GM23338 (cell line): ENCODE data around the gene INHBC. TPM values are rescaled to one million over a fixed set of nuclear protein-coding genes. Genes with fewer than 3 reads are reported as not detected.

ENCODE experiments used
- ATAC-seq: fragments of 200-7000 bp; cut with Tn5 transposase; 3 replicates; pipeline ENCODE4 v1.9.1; 2020
- DNase-seq: peaks from one replicate; pipeline ENCODE4 v3.0.0-alpha.2; 2015; ENCODE audit warnings: low spot score
- H2AFZ ChIP-seq: fragments of 200-600 bp; sonication (generic); 2 replicates; pipeline ENCODE4 v1.8.0; 2016; ENCODE audit warnings: antibody characterized with exemption, mild to moderate bottlenecking, moderate library complexity
- H3F3A ChIP-seq: fragments of 200-600 bp; sonication (generic); replicated peaks from 2 replicates; pipeline ENCODE4 v1.8.0; 2017; ENCODE audit warnings: antibody characterized with exemption, mixed run types, low read depth
- H3K27ac ChIP-seq: fragments of 200-600 bp; sonication (generic); 2 replicates; pipeline ENCODE4 v1.6.1; 2016; ENCODE audit warnings: low read depth
- H3K27me3 ChIP-seq: fragments of 200-600 bp; sonication (generic); 2 replicates; pipeline ENCODE4 v1.8.0; 2016; ENCODE audit warnings: mild to moderate bottlenecking, mixed run types, moderate library complexity; ENCODE audit not compliant: insufficient read depth
- H3K36me3 ChIP-seq: fragments of 200-600 bp; sonication (generic); 2 replicates; pipeline ENCODE4 v1.8.0; 2016; ENCODE audit warnings: mild to moderate bottlenecking; ENCODE audit not compliant: insufficient read depth
- H3K4me1 ChIP-seq: fragments of 200-600 bp; sonication (generic); 2 replicates; pipeline ENCODE4 v1.8.0; 2016; ENCODE audit warnings: mild to moderate bottlenecking, moderate library complexity; ENCODE audit not compliant: insufficient read depth
- H3K4me2 ChIP-seq: fragments of 200-600 bp; sonication (generic); 2 replicates; pipeline ENCODE4 v1.7.1; 2017; ENCODE audit warnings: mixed run types
- H3K4me3 ChIP-seq: fragments of 200-600 bp; sonication (generic); 2 replicates; pipeline ENCODE4 v1.6.1; 2016; ENCODE audit warnings: mixed run types
- H3K79me2 ChIP-seq: fragments of 200-600 bp; sonication (generic); replicated peaks from 2 replicates; pipeline ENCODE4 v1.8.0; 2017; ENCODE audit warnings: mild to moderate bottlenecking; ENCODE audit not compliant: insufficient read depth
- H3K9me2 ChIP-seq: fragments of 200-600 bp; sonication (generic); 2 replicates; pipeline ENCODE4 v1.8.0; 2017; ENCODE audit not compliant: insufficient read depth
- H4K20me1 ChIP-seq: fragments of 200-600 bp; sonication (generic); replicated peaks from 2 replicates; pipeline ENCODE4 v1.8.0; 2017; ENCODE audit warnings: mild to moderate bottlenecking; ENCODE audit not compliant: insufficient read depth
- H3K27ac Mint-ChIP-seq: 2 replicates; pipeline ENCODE4 v1.8.0; 2020; ENCODE audit warnings: inconsistent platforms, mild to moderate bottlenecking, moderate library complexity, mixed read lengths
- H3K27me3 Mint-ChIP-seq: 3 replicates; pipeline ENCODE4 v1.8.0; 2022; ENCODE audit warnings: low read depth, mild to moderate bottlenecking, moderate library complexity, mixed read lengths, inconsistent platforms; ENCODE audit not compliant: insufficient read depth, poor library complexity
- H3K36me3 Mint-ChIP-seq: 3 replicates; pipeline ENCODE4 v1.8.0; 2021; ENCODE audit warnings: low read depth, mild to moderate bottlenecking, inconsistent platforms, moderate library complexity, mixed read lengths
- H3K4me1 Mint-ChIP-seq: 3 replicates; pipeline ENCODE4 v1.8.0; 2020; ENCODE audit warnings: mild to moderate bottlenecking, inconsistent platforms, mixed read lengths
- H3K4me3 Mint-ChIP-seq: 3 replicates; pipeline ENCODE4 v1.8.0; 2021; ENCODE audit warnings: moderate library complexity, mild to moderate bottlenecking, inconsistent platforms, mixed read lengths
- H3K9me3 Mint-ChIP-seq: 3 replicates; pipeline ENCODE4 v1.8.0; 2020; ENCODE audit warnings: moderate library complexity, mild to moderate bottlenecking, inconsistent platforms, mixed read lengths
- CREB1 ChIP-seq: fragments of 250-450 bp; sonication (Bioruptor Pico); IDR thresholded peaks from 2 replicates; pipeline ENCODE4 v1.5.0; 2020; ENCODE audit warnings: low read depth, mild to moderate bottlenecking, moderate library complexity
- ETS1 ChIP-seq: IDR thresholded peaks from 2 replicates; pipeline ENCODE4 v1.6.1; 2016; ENCODE audit warnings: antibody characterized with exemption
- EZH2 ChIP-seq: fragments of 200-600 bp; sonication (generic); IDR thresholded peaks from one replicate; pipeline ENCODE4 v1.8.0; 2017; ENCODE audit warnings: antibody characterized with exemption, mild to moderate bottlenecking, low read depth; ENCODE audit not compliant: unreplicated experiment
- NANOG ChIP-seq: IDR thresholded peaks from 2 replicates; pipeline ENCODE4 v1.6.1; 2016; ENCODE audit warnings: antibody characterized with exemption, borderline replicate concordance
- POLR2AphosphoS5 ChIP-seq: IDR thresholded peaks from 2 replicates; pipeline ENCODE4 v1.6.1; 2016; ENCODE audit warnings: antibody characterized with exemption, low read depth
- ZNF331 ChIP-seq: fragments of 250-450 bp; sonication (Bioruptor Pico); IDR thresholded peaks from 2 replicates; pipeline ENCODE4 v1.5.0; 2020; ENCODE audit warnings: low read depth, mild to moderate bottlenecking, moderate library complexity
- polyA plus RNA-seq: library from polyadenylated mRNA; unstranded; fragments of >200 nt; fragmentation: Nextera tagmentation; extraction: Ambion mirVana; gene quantifications from 2 replicates; pipeline ENCODE4 v1.2.1, GENCODE V29; 2016
- total RNA-seq: library from RNA; depleted of rRNA; stranded (reverse); fragments of >200 nt; shearing (Covaris generic); gene quantifications from 2 replicates; pipeline ENCODE4 v1.2.3, GENCODE V29; 2014
- TF ChIP-seq, protein P1 (sequence below): fragments of 250-450 bp; sonication (Bioruptor Pico); IDR thresholded peaks from 2 replicates; pipeline ENCODE4 v1.5.0; 2020; ENCODE audit warnings: mild to moderate bottlenecking, moderate library complexity

The INHBC gene
- total and polyA plus RNA-seq, 2 experiments from 2014 or later = 0.53 TPM; not detected in 1

DNA sequence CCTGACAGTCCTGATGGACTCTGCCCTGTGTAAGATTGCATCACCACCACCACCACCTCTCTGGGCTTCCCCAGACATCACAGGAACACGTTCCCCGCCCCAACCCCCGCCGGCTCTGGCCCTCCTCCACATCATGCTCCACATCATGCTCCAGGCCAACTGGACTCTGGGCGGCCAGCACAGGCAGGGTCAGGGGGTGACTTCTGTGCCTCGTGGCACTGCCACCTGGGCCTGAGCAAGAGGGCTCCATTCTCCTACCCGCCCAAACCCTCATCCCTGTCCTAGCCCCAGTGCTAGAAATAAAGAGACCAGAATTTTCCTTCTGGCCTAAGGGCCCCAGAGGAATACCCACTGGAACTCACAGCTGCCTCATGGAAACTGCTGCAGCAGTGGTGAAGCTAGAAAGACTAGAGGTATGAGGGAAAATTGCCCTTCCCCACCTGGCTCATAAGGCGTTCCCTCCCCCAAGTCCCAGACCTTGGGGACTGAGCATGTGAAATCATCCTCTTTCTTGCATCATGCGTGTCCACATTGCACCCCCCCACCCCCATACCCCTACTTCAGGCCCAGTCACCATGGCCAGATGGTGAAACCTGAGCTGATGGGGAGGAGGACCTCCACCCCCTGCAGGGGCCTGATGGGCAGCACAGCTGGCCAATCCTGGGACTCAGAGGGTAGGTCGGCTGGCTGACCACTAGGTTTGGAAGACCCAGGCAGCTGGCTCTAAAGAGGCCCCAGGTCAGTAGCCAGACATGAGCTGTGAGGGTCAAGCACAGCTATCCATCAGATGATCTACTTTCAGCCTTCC lies 20.2 kb downstream of the INHBC start, which contains the start of gene INHBE:
Gene INHBE, plus strand, starts transcription at position 742 of the 808 bp plus-strand sequence. CDS start 230 bp downstream, outside the sequence.
- TF ChIP-seq CREB1 = peak; percentile 62
- peak; percentile 90 for TF ChIP-seq POLR2AphosphoS5
- TF ChIP-seq, protein P1, sequence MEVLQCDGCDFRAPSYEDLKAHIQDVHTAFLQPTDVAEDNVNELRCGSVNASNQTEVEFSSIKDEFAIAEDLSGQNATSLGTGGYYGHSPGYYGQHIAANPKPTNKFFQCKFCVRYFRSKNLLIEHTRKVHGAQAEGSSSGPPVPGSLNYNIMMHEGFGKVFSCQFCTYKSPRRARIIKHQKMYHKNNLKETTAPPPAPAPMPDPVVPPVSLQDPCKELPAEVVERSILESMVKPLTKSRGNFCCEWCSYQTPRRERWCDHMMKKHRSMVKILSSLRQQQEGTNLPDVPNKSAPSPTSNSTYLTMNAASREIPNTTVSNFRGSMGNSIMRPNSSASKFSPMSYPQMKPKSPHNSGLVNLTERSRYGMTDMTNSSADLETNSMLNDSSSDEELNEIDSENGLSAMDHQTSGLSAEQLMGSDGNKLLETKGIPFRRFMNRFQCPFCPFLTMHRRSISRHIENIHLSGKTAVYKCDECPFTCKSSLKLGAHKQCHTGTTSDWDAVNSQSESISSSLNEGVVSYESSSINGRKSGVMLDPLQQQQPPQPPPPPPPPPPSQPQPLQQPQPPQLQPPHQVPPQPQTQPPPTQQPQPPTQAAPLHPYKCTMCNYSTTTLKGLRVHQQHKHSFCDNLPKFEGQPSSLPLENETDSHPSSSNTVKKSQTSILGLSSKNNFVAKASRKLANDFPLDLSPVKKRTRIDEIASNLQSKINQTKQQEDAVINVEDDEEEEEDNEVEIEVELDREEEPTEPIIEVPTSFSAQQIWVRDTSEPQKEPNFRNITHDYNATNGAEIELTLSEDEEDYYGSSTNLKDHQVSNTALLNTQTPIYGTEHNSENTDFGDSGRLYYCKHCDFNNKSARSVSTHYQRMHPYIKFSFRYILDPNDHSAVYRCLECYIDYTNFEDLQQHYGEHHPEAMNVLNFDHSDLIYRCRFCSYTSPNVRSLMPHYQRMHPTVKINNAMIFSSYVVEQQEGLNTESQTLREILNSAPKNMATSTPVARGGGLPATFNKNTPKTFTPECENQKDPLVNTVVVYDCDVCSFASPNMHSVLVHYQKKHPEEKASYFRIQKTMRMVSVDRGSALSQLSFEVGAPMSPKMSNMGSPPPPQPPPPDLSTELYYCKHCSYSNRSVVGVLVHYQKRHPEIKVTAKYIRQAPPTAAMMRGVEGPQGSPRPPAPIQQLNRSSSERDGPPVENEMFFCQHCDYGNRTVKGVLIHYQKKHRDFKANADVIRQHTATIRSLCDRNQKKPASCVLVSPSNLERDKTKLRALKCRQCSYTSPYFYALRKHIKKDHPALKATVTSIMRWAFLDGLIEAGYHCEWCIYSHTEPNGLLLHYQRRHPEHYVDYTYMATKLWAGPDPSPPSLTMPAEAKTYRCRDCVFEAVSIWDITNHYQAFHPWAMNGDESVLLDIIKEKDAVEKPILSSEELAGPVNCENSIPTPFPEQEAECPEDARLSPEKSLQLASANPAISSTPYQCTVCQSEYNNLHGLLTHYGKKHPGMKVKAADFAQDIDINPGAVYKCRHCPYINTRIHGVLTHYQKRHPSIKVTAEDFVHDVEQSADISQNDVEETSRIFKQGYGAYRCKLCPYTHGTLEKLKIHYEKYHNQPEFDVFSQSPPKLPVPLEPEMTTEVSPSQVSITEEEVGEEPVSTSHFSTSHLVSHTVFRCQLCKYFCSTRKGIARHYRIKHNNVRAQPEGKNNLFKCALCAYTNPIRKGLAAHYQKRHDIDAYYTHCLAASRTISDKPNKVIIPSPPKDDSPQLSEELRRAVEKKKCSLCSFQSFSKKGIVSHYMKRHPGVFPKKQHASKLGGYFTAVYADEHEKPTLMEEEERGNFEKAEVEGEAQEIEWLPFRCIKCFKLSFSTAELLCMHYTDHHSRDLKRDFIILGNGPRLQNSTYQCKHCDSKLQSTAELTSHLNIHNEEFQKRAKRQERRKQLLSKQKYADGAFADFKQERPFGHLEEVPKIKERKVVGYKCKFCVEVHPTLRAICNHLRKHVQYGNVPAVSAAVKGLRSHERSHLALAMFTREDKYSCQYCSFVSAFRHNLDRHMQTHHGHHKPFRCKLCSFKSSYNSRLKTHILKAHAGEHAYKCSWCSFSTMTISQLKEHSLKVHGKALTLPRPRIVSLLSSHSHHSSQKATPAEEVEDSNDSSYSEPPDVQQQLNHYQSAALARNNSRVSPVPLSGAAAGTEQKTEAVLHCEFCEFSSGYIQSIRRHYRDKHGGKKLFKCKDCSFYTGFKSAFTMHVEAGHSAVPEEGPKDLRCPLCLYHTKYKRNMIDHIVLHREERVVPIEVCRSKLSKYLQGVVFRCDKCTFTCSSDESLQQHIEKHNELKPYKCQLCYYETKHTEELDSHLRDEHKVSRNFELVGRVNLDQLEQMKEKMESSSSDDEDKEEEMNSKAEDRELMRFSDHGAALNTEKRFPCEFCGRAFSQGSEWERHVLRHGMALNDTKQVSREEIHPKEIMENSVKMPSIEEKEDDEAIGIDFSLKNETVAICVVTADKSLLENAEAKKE (CRISPR knock-in tag) = no peak
- TF ChIP-seq EZH2 = no peak
- no peak for TF ChIP-seq ZNF331 (CRISPR knock-in tag)
- TF ChIP-seq ETS1 = no peak
- no peak for TF ChIP-seq NANOG
- Histone ChIP-seq H4K20me1 (no peaks in the 10 kb centered on the region), H3K9me2 (no peaks in the 10 kb centered on the region), H3K79me2 (peaks cover 19% of the 10 kb centered on the region), H3K4me2 (peak within 1 kb of the TSS; percentile 99), H3K36me3 (no peaks in the 10 kb centered on the region), H3K27ac (peak within 1 kb of the TSS; percentile 99), H3F3A (peaks cover 10% of the 10 kb centered on the region; the same call in 1 of the 2 replicates), H3K4me1 (peaks cover 60% of the 10 kb centered on the region), H3K27me3 (no peaks in the 10 kb centered on the region), H3K4me3 (peak within 1 kb of the TSS; percentile 86), H2AFZ (no peak within 1 kb of the TSS)
- Mint-ChIP-seq H3K4me3 (peak within 1 kb of the TSS; percentile 82), H3K27ac (peak within 1 kb of the TSS; percentile 100), H3K9me3 (no peaks in the 10 kb centered on the region; the same call in 2 of the 3 replicates), H3K4me1 (peaks cover 60% of the 10 kb centered on the region), H3K27me3 (peaks cover 36% of the 10 kb centered on the region), H3K36me3 (peaks cover 23% of the 10 kb centered on the region)
- ATAC-seq = peak; percentile 56
- DNase-seq = peak; percentile 97
